ENCODE data around the gene MT1G.
"Not testable (repeated sequence)": the region's sequence is repeated elsewhere in the genome, so short reads cannot be mapped to it uniquely, and the experiment has no call there.

Gene MT1G

DNA sequence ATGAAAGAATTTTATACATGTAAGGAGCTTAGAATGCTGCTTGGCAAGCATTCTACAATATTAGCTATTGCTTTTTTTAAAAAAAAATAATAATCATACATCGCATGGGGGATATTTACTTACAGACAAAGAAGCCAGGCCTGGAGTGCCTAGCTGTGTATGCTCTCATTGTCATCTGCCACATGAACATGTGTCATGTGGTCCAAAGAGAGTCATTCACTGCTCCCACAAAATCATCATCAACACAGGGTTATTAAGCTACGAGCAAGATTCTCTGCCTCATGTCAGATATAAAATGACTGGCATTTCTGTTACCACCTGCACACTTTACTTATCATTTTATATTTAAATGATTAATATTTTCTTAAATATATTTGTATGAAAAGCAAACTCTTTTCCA is 44.2 kb downstream of the MT1G start:
- H3K4me3 ChIP-seq (ENCODE audit: low read depth, low read length) = no peak overlapping the region

DNA sequence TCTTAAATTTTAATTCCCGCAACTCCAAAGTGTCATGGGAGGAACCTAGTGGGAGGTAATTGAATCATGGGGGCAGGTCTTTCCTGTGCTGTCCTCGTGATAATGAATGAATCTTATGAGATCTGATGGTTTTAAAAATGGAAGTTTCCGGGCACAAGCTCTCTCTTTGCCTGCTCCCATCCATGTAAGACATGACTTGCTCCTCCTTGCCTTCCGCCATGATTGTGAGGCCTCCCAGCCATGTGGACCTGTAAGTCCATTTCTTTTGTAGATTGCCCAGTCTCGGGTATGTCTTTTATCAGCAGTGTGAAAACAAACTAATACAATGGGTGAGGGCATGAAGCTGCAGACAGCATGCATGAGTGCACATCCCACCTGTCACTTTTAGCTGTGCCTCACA is 44.7 kb downstream of the MT1G start:
- H3K4me3 ChIP-seq (ENCODE audit: low read depth, low read length); H3K9ac ChIP-seq (ENCODE audit: low read depth, low read length); H3K9me3 ChIP-seq (ENCODE audit: control insufficient read depth, insufficient read depth, low read length); H3K27ac ChIP-seq (ENCODE audit: low read depth, low read length); H3K36me3 ChIP-seq (ENCODE audit: control insufficient read depth, insufficient read depth, low read length): not testable (repeated sequence)
- H3K27me3 ChIP-seq (ENCODE audit: control insufficient read depth, insufficient read depth, low read length) = peaks cover 93% of the 10 kb centered on the region
- H3K4me1 ChIP-seq (ENCODE audit: control insufficient read depth, insufficient read depth, low read length) = peaks cover 25% of the 10 kb centered on the region

More for the DNA sequence above, 44.2 kb downstream of the MT1G start:
- Histone ChIP-seq H3K4me1 (ENCODE audit: control insufficient read depth, insufficient read depth, low read length) (peaks cover 23% of the 10 kb centered on the region), H3K9me3 (ENCODE audit: control insufficient read depth, insufficient read depth, low read length) (no peaks in the 10 kb centered on the region), H3K27me3 (ENCODE audit: control insufficient read depth, insufficient read depth, low read length) (peaks cover 93% of the 10 kb centered on the region), H3K9ac (ENCODE audit: low read depth, low read length) (no peak overlapping the region), H3K36me3 (ENCODE audit: control insufficient read depth, insufficient read depth, low read length) (no peaks in the 10 kb centered on the region), H3K27ac (ENCODE audit: low read depth, low read length) (no peak overlapping the region)

DNA sequence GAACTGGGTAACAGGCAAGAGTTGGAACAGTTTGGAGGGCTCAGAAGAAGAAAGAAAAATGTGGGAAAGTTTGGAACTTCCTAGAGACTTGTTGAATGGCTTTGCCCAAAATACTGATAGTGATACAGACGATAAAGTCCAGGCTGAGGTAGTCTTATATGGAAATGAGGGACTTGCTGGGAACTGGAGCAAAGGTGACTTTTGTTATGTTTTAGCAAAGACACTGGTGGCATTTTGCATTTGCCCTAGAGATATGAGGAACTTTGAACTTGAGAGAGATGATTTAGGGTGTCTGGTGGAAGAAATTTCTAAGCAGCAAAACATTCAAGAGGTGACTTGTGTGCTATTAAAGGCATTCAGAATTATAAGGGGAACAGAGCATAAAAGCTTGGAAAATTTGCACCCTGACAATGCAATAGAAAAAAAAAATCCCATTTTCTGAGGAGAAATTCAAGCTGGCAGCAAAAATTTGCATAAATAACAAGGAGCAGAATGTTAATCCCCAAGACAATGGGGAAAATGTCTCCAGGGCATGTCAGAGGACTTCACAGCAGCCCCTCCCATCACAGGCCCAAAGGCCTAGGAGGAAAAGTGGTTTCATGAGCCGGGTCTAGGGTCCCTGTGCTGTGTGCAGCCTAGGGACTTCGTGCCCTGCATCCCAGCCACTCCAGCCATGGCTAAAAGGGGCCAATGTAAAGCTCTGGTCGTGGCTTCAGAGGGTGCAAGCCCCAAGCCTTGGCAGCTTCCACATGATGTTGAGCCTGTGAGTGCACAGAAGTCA is 46.0 kb downstream of the MT1G start:
- not testable (repeated sequence) for H3K36me3 ChIP-seq (ENCODE audit: control insufficient read depth, insufficient read depth, low read length); H3K9ac ChIP-seq (ENCODE audit: low read depth, low read length); H3K4me3 ChIP-seq (ENCODE audit: low read depth, low read length); H3K9me3 ChIP-seq (ENCODE audit: control insufficient read depth, insufficient read depth, low read length); H3K27ac ChIP-seq (ENCODE audit: low read depth, low read length)
- H3K4me1 ChIP-seq (ENCODE audit: control insufficient read depth, insufficient read depth, low read length) = peaks cover 31% of the 10 kb centered on the region
- peaks cover 95% of the 10 kb centered on the region for H3K27me3 ChIP-seq (ENCODE audit: control insufficient read depth, insufficient read depth, low read length)

DNA sequence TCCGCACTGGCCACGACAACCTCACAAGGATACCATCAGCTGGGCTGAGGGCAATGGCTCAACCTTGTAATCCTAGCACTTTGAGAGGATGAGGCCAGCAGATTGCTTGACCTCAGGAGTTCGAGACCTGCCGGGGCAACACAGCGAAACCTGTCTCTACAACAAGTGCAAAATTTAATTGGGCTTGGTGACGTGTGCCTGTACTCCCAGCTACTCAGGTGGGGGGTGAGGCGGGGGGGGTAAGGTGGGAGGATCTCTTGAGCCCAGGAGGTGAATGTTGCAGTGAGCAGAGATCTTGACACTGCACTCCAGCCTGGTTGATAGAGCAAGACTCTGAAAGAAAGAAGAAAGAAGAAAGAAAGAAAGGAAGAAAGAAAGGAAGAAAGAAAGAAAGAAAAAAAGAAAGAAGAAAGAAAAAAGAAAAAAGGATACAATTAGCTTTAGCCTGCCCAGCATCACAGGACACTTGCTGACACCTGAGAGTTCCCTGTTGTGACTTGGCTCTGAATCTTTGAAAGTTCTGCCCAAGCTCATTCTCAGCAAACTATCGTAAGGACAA is 47.4 kb downstream of the MT1G start:
- H3K4me3 ChIP-seq (ENCODE audit: low read depth, low read length) = no peak overlapping the region
- H3K36me3 ChIP-seq (ENCODE audit: control insufficient read depth, insufficient read depth, low read length) = no peaks in the 10 kb centered on the region
- H3K27ac ChIP-seq (ENCODE audit: low read depth, low read length) = no peak overlapping the region
- H3K27me3 ChIP-seq (ENCODE audit: control insufficient read depth, insufficient read depth, low read length) = peaks cover 95% of the 10 kb centered on the region
- no peaks in the 10 kb centered on the region for H3K9me3 ChIP-seq (ENCODE audit: control insufficient read depth, insufficient read depth, low read length)
- no peak overlapping the region for H3K9ac ChIP-seq (ENCODE audit: low read depth, low read length)
- H3K4me1 ChIP-seq (ENCODE audit: control insufficient read depth, insufficient read depth, low read length) = peaks cover 27% of the 10 kb centered on the region

DNA sequence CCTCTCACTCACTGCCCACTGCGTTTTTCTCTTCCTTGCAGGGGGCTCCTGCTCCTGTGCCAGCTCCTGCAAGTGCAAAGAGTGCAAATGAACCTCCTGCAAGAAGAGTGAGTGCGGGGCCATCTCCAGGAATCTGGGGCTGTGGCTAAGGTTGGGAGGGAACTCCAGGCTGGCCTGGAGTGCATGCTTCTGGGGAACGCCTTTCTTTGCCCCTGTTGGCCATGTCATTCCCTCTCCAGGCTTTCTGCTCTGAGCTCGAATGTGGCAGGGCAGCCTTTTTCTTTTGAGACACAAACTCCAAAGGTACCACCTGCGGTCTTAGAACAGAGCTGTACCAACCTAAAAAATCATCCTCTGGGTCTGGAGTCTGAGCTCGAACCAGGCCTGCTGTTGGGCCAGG is 49.7 kb downstream of the MT1G start:
- Histone ChIP-seq H3K4me1 (ENCODE audit: control insufficient read depth, insufficient read depth, low read length) (peaks cover 27% of the 10 kb centered on the region), H3K27me3 (ENCODE audit: control insufficient read depth, insufficient read depth, low read length) (peaks cover 96% of the 10 kb centered on the region), H3K9me3 (ENCODE audit: control insufficient read depth, insufficient read depth, low read length) (no peaks in the 10 kb centered on the region), H3K4me3 (ENCODE audit: low read depth, low read length) (no peak overlapping the region), H3K9ac (ENCODE audit: low read depth, low read length) (no peak overlapping the region), H3K27ac (ENCODE audit: low read depth, low read length) (no peak overlapping the region), H3K36me3 (ENCODE audit: control insufficient read depth, insufficient read depth, low read length) (no peaks in the 10 kb centered on the region)

- H3K27ac ChIP-seq (ENCODE audit: low read depth, low read length) = no peak overlapping the region
- peaks cover 93% of the 10 kb centered on the region for H3K27me3 ChIP-seq (ENCODE audit: control insufficient read depth, insufficient read depth, low read length)
- no peaks in the 10 kb centered on the region for H3K9me3 ChIP-seq (ENCODE audit: control insufficient read depth, insufficient read depth, low read length)
- no peak overlapping the region for H3K9ac ChIP-seq (ENCODE audit: low read depth, low read length)
- peak overlapping the region; percentile 58 for H3K4me3 ChIP-seq (ENCODE audit: low read depth, low read length)
- H3K36me3 ChIP-seq (ENCODE audit: control insufficient read depth, insufficient read depth, low read length) = no peaks in the 10 kb centered on the region
- H3K4me1 ChIP-seq (ENCODE audit: control insufficient read depth, insufficient read depth, low read length) = peaks cover 27% of the 10 kb centered on the region
Measured at GRCh38 chr16:56617212-56618085, 50.4 kb downstream of the MT1G start.

All from HUES48 (cell line).